Measurements from ENCODE around the gene IMPG1.

The IMPG1 gene, protein sequence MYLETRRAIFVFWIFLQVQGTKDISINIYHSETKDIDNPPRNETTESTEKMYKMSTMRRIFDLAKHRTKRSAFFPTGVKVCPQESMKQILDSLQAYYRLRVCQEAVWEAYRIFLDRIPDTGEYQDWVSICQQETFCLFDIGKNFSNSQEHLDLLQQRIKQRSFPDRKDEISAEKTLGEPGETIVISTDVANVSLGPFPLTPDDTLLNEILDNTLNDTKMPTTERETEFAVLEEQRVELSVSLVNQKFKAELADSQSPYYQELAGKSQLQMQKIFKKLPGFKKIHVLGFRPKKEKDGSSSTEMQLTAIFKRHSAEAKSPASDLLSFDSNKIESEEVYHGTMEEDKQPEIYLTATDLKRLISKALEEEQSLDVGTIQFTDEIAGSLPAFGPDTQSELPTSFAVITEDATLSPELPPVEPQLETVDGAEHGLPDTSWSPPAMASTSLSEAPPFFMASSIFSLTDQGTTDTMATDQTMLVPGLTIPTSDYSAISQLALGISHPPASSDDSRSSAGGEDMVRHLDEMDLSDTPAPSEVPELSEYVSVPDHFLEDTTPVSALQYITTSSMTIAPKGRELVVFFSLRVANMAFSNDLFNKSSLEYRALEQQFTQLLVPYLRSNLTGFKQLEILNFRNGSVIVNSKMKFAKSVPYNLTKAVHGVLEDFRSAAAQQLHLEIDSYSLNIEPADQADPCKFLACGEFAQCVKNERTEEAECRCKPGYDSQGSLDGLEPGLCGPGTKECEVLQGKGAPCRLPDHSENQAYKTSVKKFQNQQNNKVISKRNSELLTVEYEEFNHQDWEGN

DNA sequence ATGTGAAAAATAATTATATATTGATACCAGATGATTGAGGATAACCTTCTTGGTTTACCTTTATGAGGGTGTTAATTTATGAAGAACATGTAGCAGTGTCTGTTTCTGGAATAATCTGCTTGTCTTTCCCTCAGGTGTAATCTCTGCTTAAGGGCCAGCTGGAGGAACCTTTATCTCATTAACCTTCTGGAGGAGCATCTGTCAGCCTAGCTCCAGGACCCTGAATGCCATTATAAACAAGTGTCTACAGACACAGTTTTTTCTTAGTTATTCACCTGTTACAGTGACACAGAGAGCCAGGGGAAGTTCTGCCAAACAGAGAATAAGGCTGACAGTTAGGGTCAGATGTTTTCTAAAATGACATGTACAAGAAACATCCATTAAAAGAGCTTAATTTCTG lies at the start of gene IMPG1:
Gene IMPG1, minus strand, starts transcription at position 101 of the 400 bp plus-strand sequence. CDS start 174 bp downstream, outside the sequence.
- no peak for DNase-seq

DNA sequence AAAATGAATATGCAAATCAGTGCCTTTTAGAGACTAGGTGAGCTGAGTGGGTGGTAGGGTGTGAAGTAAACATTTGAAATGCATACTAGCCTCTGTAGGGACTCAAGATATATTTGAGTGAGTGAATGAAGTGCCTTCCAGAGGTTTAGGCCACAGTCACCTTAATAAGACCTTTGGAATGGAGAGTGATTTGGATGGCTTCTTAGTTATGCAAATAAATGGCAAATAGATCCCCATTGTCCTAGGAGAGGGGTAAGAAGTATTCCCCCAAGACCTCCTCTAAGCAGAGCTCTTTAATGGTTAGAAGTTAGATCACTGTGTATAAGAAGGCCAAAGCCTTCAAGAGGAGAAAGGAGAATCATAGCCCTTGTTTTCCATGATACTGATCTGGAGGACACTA lies 47.8 kb upstream of the IMPG1 start:
- DNase-seq = no peak

DNA sequence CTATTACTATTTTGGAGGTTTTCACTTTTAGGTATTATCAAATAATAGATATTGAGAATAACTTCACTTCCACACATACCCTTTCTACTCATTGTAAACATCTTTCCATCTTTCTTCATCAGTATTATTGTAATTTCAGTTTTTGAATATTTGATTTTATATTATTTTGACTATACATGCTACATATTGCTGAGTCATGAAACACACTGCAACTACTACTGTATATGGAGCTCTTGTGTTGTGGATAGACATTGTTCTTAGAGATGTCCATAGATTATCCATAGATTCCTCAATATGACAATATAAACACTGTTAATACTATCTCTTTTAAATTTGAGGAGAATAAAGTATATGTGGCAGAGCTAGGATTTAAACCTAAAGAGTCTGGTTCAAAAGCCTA lies 819 bp upstream of the IMPG1 start:
- DNase-seq = no peak

DNA sequence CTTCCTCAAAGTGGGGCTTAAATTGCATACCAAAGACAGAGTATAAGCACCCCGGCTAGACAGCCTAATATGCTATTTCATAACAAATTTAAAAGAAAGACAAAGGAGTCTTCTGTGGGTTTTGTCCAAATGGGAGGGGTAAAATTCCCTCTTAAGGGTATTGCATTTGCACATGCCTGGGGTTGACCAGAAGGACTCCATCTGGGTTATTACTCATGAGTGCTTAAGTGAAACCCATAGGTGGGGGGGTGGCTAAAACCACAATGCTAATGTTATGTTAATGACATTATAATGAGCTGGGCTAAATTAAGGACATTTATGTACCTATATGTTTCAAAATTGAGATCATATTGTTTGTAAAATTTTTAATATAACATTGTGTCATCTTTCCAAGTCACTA lies 15.0 kb downstream of the IMPG1 start:
- DNase-seq = no peak

DNA sequence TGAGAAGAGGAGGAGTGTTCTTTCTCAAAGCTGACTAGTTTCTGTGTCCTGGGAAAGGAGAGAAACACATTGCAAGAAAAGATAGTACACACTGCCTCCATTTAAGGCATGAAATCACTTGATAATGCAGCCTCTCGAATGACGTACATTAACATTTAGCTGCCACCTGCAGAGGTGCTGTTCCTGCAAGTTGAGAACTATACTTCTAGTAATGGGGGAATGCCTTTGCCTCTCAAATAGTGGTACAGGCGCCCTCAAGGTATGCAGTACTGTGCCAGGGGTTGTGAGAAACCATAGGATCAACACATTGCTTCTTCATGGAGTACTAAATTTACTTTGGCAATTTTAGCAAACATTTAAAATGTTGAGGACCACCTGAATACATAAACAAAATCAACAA lies 20.1 kb downstream of the IMPG1 start:
- no peak for DNase-seq

DNA sequence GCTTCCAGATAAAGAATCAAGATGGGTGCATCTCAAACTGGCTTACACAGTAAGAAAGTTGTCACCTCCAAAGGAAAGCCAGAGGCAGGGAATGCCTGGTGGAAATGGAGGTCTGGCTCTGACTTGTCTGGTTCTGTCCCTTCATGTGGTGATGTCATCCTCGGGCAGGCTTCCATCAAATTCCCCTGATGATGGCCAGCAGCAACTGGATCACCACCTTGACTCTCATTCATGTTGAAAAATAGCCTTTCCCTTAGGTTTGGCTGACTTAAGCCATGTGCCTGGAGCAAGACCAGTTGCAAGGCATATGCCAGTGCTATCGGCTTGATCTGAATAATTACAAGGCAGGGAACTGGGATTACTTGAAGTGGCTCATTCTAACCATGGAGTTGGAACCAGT lies 28.8 kb downstream of the IMPG1 start:
- DNase-seq = no peak

DNA sequence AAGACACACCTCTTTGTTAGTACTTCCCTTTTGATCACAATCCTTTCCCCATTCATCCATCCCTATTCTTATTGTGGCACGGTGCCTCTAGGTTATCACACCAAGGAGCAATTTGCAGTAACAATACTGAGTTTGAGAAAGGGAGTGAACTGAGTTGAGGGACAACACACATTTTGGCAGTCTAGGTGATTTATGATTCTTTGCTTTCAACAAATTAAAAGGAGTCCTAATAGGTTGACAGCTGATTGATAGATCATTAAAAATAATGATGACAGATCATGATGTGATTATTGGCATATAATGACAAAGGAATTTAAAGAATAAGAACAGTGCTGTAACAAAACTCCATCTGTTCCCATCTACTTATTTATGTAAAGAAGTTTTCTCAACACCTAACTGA lies 36.7 kb downstream of the IMPG1 start:
- no peak for DNase-seq

DNA sequence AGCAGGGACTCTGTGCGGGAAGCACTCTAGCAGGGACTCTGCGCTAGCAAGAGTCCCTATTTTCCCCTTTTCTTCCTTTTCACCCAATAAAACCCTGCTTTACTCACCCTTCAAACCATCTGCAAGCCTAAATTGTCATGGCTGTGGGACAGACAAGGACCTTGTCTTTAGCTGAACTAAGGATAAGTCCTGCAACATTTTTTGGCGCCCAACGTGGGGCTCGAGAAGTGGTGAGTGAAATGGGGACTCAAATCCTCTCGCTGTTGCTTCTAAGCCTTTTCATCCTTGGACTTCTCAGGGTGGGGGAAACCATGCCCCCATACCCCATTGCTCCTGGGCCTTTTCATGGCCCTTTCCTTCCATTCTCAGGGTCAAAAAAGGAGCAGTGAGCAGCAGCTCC lies 46.4 kb downstream of the IMPG1 start:
- no peak for DNase-seq

DNA sequence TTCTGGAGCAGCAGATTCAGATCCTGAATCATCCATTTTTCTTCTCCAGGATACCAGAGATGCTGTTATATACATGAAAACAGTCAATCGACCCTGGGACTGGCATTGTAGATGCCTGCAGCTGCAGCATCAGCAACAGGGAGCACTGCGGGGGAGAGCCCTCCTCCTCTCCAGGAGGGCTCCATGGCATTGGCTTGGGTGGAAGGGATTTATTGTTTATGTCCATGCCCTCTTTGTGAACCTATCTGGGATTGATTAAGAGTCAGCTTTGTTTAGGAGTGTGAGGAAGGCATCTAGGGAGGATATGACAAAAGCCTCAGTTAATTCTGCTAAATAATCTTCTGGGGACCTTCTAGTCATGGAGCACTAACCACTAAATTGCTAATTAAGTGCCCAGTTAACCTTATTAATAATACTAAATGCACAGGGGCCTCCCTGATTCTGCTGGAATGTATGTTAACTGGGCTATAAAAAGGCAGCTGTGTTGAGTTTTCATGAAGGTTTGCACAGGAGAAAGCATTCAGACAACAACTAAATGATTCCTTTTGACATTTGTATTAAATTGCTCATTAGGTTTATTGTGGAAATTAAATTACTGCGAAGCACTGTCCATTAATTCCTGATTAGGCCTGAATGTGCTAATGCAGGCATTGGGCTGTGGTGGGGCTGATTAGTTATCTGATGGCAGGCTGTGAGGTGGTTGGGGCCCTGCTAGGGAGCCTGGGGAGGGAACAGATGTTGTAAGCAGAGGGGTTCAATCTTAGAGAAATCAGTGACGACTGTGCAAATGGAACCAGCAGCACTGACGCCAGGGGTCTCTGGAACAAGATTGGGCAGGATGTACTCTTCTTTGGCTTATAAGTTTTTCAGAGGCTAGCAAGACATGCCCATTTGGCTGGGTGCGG lies 57.6 kb downstream of the IMPG1 start:
- DNase-seq = no peak

DNA sequence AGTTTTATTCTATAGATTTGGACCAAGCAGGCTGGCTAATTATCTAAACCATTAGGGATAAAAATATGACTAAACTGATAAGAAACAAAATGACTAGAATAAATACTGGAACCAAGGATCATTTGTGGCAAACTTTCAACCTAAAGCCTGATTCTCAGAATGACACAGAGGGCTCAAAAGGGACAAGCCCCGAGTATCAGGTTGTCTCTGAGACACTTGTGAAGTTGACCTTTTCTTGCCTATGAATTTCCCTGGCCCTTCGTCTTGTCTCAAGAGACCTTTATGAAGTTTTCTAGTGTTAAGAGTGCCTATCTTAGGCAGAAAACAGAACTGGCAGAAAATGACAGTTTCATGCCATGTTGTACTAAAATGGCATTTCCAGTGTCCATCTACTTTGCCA lies 68.3 kb downstream of the IMPG1 start:
- no peak for DNase-seq

DNA sequence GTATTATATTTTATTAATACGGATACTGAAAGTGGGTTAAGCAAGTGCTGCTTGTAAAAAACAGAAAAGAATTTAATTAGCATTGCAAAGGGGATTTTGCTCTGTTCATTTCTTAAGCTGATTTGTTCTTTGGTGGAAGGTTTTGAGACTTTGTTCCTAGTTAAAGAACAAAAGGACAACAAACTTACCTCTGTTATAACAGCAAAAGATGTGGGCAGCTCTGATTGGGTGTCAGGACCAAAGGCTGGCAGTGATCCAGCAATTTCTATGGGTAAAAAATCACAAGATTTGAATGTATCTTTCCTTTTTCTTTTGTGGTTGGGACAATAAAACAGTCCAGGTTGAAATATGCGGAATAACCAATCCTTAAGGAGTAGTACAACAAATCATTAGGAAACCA lies 68.8 kb downstream of the IMPG1 start:
- DNase-seq = no peak

DNA sequence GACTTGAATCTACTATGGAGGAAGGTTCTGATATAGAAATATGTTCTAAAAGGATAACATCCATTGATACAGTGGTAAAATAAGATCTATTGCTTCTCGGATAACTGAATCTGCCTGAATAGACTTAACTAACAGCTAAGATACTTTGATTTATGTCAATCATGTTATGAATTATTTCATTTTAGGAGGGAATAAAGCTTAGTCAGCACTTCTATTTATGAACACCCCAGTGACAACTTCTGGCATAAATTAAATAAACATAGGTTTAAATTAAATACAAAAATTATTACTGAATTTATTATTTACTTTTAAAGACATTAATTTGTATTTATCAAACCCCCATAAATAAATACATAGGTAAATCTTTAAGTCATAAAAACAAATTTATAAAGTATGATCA lies 69.3 kb downstream of the IMPG1 start:
- no peak for DNase-seq

DNA sequence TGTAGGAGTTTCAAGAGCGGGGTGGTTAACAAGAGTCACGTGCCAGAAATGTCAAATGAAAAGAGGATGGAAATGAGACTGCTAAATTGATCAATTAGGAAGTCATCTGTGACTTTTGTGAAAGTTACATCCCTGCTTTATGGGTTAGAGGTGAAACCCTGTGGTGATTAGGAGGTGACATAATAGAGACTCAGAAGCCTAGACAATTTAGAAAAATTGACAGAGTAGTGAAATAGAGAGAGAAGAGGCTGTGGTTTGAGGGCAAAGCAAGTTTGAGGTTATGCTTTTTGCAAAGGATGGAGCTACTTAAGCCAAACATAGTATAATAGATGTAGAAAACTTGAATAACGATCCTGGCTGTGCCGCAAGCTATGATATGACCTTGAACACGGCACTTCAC lies 71.8 kb downstream of the IMPG1 start:
- no peak for DNase-seq

DNA sequence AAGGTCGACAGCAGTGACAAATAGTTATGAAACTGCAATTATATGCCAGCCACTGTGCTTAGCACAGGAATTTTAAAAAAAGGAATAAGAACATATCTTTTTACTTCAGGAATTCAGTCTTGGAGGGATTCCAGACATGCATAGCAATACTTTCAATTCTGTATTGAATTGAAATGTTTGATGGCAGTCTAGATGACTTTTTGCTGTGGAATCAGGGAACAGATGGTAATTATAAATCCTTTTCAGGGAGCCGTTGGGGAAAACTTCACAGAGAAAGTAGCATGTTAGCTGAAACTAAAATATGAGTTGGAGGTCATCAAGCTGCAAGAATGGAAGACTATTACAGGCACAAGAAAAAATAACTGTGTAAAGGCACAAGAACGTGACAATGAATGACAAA lies 74.8 kb downstream of the IMPG1 start:
- DNase-seq = no peak

DNA sequence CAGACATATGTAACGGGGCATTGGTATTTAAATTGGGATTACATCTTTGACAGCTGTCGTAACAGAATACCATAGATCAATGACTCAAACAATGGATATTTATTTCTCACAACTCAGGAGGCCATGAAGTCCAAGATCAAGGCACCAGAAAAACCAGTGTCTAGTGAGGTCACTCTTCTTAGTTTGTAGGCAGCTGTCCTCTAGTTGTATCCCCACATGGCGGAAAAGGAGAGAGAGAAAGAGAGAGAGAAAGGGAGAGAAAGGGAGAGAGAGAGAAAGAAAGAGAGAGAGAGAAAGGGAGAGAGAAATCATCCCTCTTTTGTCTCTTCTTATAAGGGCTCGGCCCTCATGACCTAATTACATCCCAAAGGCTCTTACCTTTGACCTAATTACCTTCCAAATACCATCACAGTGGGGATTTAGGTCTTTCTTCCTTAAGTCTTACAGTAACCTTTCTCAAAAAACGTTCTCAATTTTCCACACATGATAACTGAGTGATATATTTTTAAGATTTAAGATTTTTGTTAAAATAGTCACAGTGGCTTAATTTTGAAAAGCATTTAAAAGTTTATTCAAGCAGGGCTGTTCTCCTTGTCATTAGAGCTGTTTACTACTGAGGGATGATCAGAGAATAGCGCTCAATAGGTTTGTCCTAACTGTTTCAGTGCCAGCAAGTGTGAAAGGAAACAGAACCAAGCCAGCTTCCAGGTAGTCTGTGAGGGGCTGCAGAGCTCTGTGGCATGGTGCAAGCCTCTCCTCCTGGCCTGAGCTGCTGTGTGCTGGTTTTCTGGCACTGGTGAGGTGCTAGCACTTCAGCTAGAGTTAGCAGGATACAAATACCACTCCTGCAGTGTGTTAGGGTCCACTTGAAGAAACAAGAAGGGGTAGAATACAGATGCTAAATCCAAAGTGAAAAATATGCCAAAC lies 79.0 kb downstream of the IMPG1 start:
- DNase-seq = no peak

DNA sequence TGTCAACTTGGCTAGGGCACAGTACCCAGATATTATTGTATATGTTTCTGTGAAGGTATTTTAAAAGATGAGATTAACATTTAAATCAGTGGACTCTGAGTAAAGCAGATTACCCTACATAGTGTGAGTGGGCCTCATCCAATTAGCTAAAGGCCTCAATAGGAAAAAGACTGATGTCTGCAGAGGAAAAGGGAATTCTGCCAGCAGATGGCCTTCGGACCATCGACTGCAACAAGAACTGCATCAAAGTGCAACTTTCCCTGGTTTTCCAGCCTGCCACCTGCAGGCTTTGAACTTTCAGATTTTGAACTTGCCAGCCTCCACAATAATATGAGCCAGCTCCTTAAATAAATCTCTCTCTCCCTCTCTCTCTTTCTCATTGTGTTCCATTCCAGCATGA lies 80.5 kb downstream of the IMPG1 start:
- no peak for DNase-seq

DNA sequence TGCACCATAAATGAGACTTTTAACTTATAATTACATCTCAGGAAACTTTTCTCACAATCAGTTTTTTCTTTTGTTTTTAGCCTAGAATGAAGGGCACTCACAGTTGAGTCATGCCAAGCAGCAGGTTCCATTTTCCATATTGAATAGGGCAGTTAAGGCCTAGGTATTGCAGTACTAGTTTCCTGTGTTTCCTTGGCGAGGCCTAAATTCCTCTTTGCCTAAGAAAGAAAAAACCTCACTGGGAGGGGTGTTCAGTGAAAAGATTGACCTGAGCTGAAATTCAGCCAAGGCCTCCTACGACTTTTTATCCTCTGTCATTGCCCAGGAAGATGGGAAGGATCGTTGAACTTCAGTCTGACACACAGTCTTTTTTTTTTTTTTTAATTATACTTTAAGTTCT lies 85.5 kb downstream of the IMPG1 start:
- DNase-seq = no peak

DNA sequence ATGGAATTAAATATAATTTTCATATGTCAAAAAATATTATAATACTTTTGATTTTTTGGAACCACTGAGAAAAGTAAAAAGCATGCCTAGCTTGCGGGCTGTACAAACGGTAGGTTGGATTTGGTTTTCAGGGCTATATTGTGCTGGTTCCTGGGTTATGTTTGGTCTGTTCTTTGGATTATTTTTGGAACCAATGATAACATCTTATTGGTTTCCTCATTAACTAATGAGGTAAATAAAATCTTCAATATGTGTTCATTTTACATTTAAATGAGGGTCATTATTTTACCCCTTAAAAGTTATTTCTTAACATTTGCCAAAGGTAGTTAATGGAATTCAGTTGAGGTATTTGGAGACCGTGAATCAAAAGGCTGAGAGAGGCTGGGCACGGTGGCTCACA lies 96.6 kb downstream of the IMPG1 start:
- DNase-seq = no peak

DNA sequence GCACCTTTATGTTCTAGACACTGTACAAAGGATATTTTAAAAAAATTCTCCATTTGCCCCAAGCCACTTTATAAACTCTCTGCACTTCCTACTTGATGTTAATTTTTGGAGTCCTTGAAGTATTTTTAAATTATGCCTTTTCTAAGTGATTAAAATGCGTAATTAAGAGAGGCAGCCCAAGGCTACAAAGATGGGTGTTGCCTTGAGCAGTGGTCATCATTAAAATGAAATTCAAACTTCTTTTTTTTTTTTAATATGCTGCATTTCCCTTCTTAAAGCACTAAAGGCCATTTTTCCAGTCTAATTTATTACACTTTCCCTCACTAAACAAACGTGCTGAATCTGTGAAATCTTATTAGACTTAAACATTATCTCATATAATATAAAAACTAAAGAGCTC lies 102.4 kb downstream of the IMPG1 start:
- no peak for DNase-seq

DNA sequence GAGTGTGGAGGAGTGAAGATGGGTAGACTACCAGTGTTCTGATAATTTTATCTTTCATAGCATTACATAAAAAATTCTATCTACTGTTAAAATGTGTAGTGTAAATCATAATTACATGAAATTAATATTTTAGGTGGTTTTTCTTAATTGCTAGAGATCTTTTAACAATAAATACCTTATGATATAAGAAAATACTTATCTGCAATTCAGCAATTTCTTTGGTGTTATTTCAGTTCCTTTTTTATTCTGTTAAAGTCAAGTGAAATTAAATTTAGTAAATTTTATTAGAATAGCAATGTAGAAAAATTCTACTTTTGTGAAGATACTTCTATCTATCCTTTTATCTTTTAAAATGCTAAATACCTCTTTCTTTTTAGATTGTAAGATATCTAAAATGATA lies 104.3 kb downstream of the IMPG1 start:
- DNase-seq = no peak

DNA sequence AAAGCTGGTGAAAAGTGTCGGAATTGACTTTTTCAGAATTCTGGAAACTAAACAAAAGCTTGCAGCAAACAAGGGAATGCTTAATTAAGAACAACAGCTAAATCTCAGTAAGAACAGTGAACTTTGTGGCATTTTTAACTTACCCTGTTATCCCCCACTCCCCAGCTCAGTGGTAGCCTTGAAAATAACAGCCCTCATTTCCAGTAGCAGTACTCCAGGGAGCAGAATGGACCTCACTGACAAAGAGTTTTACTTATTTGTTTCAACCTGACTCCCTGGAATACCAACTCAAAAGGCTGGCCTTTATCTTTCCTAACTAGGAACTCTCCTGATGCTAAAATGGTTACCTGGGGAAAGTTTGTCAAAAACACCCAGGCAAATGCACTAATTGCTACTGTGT lies 108.9 kb downstream of the IMPG1 start:
- no peak for DNase-seq

DNA sequence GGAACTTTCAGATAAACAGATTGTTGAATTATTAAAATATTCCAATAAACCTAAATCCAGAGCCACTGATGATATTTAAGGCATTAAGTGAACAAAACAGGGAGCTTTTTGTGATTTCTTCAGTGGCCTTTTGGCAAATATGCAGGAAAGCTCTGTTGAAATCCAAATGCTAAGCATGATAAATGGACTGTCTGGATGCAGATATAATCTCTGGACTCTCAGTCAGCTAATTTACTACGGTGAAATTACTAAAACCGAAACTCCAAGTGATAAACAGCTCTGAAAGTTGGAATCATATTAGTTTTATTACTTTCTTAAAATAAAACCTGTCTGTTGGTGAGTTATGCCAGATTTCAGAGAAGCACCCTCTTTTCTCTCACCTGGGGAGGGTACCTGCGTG lies 120.3 kb downstream of the IMPG1 start:
- no peak for DNase-seq
